Stimulated activated CD8-positive, alpha-beta memory T cell treated with anti-CD3 and anti-CD28 coated beads, Interleukin-4, amount 100 ng/mL, for 48 hours (primary cell): ENCODE results near the gene DCST1.

Experiments
- DNase-seq: peaks from one replicate; pipeline ENCODE4 v3.0.0-alpha.2; 2020

The DCST1 gene

GRCh38 chr1:155037043-155037442, 3.4 kb downstream of the DCST1 start:
- no peak for DNase-seq

- DNase-seq = no peak
Measured at GRCh38 chr1:155037851-155038441, 4.3 kb downstream of the DCST1 start.

GRCh38 chr1:155038602-155039307, 5.1 kb downstream of the DCST1 start:
- DNase-seq = no peak

- DNase-seq = no peak
Measured at GRCh38 chr1:155039308-155039669, 5.7 kb downstream of the DCST1 start.

GRCh38 chr1:155040358-155041093, 6.9 kb downstream of the DCST1 start:
- no peak for DNase-seq

- DNase-seq = no peak
Measured at GRCh38 chr1:155042789-155043188, 9.2 kb downstream of the DCST1 start.

GRCh38 chr1:155043301-155043702, 9.7 kb downstream of the DCST1 start:
- no peak for DNase-seq

- no peak for DNase-seq
Measured at GRCh38 chr1:155043793-155044192, 10.2 kb downstream of the DCST1 start.

GRCh38 chr1:155044365-155044764, 10.7 kb downstream of the DCST1 start:
- DNase-seq = no peak

GRCh38 chr1:155044812-155045657, 11.4 kb downstream of the DCST1 start:
- DNase-seq = peak; percentile 67

GRCh38 chr1:155048449-155049334, 15.1 kb downstream of the DCST1 start:
- no peak for DNase-seq

GRCh38 chr1:155049651-155050559, 16.3 kb downstream of the DCST1 start:
- DNase-seq = no peak

- DNase-seq = peak; percentile 90
Measured at GRCh38 chr1:155050560-155051341, 17.1 kb downstream of the DCST1 start, which contains the start of gene ADAM15. TSS of gene ADAM15 (plus strand) at chr1:155051316. CDS start at chr1:155051387, 71 bp downstream.

- DNase-seq = no peak
Measured at GRCh38 chr1:155051342-155051776, 17.7 kb downstream of the DCST1 start.

GRCh38 chr1:155051777-155052398, 18.3 kb downstream of the DCST1 start:
- peak; percentile 61 for DNase-seq

- peak; percentile 51 for DNase-seq
Measured at GRCh38 chr1:155052439-155053395, 19.1 kb downstream of the DCST1 start.

GRCh38 chr1:155053531-155054105, 20.0 kb downstream of the DCST1 start:
- DNase-seq = no peak

GRCh38 chr1:155057104-155057503, 23.5 kb downstream of the DCST1 start:
- DNase-seq = no peak
